Activated CD4-positive, alpha-beta T cell treated with anti-CD3 and anti-CD28 coated beads, Interleukin-2, amount 50 U/mL, for 48 hours (primary cell): ENCODE results near the gene DRC1.

Experiments used
- DNase-seq, 2 experiments: peaks; one replicate each; pipeline ENCODE4 v3.0.0-alpha.2; 2020

Gene DRC1

DNA sequence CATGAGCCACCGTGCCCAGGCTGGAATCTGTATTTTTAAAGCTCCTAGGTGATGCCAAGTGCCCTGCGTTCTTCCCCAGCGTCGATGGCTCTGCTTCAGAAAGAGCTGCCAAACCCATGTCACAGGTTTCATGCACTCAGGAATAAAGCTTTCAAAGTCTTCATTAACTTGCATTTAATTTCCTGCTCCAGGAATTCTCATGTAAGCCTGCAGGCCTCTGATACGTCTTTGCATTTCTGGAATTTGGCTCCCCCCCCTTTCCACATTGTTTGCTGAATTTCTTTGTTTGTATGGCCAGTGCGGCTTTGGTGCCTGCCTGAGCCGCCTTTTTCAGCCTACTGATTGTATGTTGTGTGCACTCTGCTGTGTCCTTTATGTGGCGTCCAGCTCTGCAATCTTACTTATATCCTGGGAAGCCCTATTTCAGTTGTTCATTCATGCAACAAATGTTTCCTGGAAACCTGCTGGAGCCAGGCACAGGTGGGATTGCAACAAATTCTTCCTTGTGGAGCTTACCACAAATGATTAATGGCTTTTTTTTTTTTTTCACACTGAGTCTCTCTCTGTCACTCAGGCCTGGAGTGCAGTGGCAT, 94.1 kb downstream of the DRC1 start:
- no peak for DNase-seq

DNA sequence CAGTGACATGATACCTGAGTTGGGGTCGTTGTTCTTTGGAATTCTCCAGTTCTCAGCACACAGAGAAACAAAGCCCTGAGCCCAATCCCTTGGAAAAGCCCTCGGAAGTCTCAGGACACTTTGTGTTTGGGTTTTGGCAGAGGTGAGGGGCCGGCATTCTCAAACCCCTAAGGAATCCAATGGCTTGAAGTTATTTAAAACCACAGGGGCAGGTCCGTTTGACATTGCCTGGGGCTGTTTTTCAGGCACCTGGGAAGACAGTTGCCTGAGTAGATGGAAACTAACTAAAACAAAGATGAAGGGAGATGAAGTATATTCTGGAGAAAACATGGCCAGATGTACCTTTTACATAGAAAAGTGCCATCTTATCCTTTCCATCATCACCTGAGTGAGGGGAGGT, 98.7 kb downstream of the DRC1 start:
- DNase-seq: no peak

DNA sequence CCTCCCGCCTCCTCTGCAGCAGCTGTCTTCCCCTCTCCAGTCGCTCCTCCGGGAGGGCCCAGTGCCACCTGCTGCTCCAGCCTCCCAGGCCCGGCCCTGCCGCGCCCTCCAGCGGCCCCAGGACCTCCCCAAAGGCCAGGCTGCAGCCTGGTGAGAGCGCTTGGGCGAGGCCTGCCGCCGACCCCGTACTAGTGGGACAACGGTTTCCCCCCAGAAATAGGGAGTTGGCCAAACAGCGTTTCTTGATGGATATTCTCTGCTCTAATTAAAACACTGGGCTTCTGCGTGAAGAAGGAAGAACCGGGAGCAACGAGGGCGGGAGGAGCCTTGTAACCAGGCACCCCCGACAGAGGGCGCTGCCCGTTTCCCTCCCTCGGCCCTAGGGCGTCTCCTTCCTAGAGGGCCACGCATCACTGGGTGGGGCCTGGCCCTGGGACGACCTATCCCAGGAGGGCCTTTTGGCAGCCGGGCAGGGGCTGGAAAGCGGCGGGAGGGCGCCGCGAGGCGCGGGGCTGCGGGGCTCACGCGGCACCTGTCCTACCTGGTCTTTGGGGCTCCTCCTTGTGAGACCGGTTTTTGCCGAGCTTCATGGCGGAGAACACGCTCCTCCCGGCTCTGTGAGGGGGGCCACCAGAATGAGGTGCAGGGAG, 101.6 kb downstream of the DRC1 start:
- peak; percentile 92 to 93 for DNase-seq

DNA sequence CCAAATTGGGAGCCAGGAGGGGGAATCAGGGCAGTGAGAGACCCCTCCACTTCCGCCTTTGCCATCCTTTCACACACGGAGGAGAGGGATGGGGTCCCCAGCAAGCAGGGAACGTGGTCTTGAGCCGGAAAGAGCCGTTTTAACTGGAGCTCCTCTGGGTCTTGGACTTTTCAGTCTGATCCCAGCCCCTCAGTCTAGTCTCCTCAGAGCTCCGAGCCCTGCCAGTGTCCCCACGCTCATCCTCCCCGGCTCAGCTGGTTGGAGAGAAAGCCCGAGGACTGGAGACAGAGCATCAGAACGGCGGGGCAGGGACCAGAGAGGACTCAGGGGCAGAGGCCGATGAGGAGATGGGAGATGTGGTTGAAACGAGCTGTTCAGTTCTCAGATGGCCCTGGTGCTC, 102.3 kb downstream of the DRC1 start:
- no peak for DNase-seq

DNA sequence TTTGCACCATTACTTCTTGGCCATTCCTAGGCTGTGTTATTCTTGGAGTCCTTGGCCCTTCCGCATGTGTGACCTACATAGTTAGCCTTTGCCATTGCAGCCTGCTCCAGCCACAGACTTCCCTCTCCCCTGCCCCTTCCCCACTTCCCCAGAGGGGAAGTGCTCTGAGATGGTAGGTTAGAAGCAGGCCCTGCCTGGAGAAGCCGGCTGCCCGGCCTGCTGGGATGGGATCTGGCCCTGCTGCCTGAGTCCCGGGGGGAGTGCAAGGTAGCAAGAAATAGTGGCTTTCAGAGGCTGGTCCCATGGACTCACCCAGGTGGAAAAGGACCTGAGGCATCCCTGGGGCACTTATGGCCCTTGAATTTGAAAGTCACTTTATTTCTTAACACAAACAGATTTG, 104.6 kb downstream of the DRC1 start:
- DNase-seq: no peak
